Measurements from ENCODE around the gene DNAJC6. TPM values are rescaled to one million over a fixed set of nuclear protein-coding genes. Genes with fewer than 3 reads are reported as not detected.
A peak's percentile ranks its signal among the peaks of the same experiment; 100 is the strongest.

DNAJC6 gene
- total and polyA plus RNA-seq, 2 of the 13 experiments (the other 11 are each of a cell fraction or from before 2014, with no cell fraction given) = 1.0 to 1.6 TPM

DNA sequence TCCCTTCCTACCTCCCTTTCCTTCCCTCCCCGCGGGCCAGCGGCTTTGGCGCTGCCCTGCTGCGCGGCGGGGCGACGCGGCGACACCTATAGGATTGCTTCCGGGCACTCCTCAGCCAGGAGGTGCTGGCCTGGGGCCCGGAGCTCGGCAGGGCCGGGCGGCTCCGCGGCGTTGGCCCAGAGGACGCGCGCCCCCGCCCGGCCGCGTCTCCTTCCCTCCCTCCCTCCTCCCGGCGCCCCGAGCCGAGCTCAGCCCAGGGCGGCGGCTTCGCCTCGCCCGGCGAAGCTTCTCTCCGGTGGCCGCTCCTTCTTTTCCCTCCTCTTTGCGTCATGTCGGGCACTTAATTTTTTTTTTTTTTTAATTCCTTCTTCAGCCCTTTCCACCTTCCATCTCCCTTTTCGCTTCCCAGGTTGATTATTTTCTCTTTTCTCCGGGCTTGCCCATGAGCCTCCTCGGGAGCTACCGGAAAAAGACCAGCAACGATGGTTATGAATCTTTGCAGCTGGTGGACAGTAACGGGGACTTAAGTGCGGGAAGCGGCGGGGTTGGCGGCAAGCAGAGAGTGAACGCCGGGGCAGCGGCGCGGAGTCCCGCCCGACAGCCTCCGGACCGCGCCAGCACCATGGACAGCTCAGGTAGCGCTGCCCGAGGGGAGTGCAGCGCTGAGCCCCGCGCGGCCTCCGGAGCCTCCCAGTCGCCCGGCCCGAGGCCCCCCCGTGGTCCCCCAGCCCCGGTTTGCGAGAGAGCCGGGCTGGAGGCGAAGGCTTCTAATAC is at the start of gene DNAJC6 (continued):
- TF ChIP-seq, protein P1, sequence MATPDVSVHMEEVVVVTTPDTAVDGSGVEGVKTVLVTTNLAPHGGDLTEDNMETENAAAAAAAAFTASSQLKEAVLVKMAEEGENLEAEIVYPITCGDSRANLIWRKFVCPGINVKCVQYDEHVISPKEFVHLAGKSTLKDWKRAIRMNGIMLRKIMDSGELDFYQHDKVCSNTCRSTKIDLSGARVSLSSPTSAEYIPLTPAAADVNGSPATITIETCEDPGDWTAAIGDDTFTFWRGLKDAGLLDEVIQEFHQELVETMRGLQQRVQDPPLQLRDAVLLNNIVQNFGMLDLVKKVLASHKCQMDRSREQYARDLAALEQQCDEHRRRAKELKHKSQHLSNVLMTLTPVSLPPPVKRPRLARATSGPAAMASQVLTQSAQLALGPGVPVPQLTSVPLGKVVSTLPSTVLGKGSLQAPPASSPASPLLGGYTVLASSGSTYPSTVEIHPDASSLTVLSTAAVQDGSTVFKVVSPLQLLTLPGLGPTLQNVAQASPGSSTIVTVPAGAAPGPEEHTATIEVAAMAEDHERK (CRISPR knock-in tag; IDR thresholded peaks at IDR 0.05; ENCODE audit: low read depth) = no peak
- peak; percentile 85; the same call in 1 of the 2 replicates for TF ChIP-seq ZNF124 (CRISPR knock-in tag; IDR thresholded peaks at IDR 0.05)
- no peak for TF ChIP-seq POLR2G (IDR thresholded peaks at IDR 0.05; ENCODE audit: low read depth, low read length)
- no peak for TF ChIP-seq PTBP1 (IDR thresholded peaks at IDR 0.05; ENCODE audit: low read depth, low read length, poor library complexity, severe bottlenecking)
- TF ChIP-seq, protein P2, sequence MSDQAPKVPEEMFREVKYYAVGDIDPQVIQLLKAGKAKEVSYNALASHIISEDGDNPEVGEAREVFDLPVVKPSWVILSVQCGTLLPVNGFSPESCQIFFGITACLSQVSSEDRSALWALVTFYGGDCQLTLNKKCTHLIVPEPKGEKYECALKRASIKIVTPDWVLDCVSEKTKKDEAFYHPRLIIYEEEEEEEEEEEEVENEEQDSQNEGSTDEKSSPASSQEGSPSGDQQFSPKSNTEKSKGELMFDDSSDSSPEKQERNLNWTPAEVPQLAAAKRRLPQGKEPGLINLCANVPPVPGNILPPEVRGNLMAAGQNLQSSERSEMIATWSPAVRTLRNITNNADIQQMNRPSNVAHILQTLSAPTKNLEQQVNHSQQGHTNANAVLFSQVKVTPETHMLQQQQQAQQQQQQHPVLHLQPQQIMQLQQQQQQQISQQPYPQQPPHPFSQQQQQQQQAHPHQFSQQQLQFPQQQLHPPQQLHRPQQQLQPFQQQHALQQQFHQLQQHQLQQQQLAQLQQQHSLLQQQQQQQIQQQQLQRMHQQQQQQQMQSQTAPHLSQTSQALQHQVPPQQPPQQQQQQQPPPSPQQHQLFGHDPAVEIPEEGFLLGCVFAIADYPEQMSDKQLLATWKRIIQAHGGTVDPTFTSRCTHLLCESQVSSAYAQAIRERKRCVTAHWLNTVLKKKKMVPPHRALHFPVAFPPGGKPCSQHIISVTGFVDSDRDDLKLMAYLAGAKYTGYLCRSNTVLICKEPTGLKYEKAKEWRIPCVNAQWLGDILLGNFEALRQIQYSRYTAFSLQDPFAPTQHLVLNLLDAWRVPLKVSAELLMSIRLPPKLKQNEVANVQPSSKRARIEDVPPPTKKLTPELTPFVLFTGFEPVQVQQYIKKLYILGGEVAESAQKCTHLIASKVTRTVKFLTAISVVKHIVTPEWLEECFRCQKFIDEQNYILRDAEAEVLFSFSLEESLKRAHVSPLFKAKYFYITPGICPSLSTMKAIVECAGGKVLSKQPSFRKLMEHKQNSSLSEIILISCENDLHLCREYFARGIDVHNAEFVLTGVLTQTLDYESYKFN (CRISPR knock-in tag; conservative IDR thresholded peaks at IDR 0.05) = peak; percentile 28; the same call in 1 of the 2 replicates
- TF ChIP-seq HOXA5 (CRISPR knock-in tag; IDR thresholded peaks at IDR 0.05) = peak; percentile 97
- TF ChIP-seq, protein P3, sequence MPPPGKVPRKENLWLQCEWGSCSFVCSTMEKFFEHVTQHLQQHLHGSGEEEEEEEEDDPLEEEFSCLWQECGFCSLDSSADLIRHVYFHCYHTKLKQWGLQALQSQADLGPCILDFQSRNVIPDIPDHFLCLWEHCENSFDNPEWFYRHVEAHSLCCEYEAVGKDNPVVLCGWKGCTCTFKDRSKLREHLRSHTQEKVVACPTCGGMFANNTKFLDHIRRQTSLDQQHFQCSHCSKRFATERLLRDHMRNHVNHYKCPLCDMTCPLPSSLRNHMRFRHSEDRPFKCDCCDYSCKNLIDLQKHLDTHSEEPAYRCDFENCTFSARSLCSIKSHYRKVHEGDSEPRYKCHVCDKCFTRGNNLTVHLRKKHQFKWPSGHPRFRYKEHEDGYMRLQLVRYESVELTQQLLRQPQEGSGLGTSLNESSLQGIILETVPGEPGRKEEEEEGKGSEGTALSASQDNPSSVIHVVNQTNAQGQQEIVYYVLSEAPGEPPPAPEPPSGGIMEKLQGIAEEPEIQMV (CRISPR knock-in tag; IDR thresholded peaks at IDR 0.05; ENCODE audit: low read depth) = 0 out of 2 replicates have a peak, but pooled peaks have one; percentile 68
- no peak for TF ChIP-seq KAT2B (IDR thresholded peaks at IDR 0.05; ENCODE audit: borderline replicate concordance, low read depth, low read length)
- no peak for TF ChIP-seq AKAP8 (CRISPR knock-in tag; IDR thresholded peaks at IDR 0.05)
- no peak for TF ChIP-seq NPAS2 (CRISPR knock-in tag; IDR thresholded peaks at IDR 0.05; ENCODE audit: borderline replicate concordance)
- TF ChIP-seq, protein P4, sequence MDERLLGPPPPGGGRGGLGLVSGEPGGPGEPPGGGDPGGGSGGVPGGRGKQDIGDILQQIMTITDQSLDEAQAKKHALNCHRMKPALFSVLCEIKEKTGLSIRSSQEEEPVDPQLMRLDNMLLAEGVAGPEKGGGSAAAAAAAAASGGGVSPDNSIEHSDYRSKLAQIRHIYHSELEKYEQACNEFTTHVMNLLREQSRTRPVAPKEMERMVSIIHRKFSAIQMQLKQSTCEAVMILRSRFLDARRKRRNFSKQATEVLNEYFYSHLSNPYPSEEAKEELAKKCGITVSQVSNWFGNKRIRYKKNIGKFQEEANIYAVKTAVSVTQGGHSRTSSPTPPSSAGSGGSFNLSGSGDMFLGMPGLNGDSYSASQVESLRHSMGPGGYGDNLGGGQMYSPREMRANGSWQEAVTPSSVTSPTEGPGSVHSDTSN (CRISPR knock-in tag; IDR thresholded peaks at IDR 0.05) = no peak
- no peak for TF ChIP-seq HNRNPH1 (optimal IDR thresholded peaks at IDR 0.05; ENCODE audit: low read depth, low read length)
- TF ChIP-seq, protein P5, sequence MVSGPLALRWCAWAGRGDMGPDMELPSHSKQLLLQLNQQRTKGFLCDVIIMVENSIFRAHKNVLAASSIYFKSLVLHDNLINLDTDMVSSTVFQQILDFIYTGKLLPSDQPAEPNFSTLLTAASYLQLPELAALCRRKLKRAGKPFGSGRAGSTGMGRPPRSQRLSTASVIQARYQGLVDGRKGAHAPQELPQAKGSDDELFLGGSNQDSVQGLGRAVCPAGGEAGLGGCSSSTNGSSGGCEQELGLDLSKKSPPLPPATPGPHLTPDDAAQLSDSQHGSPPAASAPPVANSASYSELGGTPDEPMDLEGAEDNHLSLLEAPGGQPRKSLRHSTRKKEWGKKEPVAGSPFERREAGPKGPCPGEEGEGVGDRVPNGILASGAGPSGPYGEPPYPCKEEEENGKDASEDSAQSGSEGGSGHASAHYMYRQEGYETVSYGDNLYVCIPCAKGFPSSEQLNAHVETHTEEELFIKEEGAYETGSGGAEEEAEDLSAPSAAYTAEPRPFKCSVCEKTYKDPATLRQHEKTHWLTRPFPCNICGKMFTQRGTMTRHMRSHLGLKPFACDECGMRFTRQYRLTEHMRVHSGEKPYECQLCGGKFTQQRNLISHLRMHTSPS (CRISPR knock-in tag; IDR thresholded peaks at IDR 0.05; ENCODE audit: low read depth) = no peak; the same call in 1 of the 2 replicates
- TF ChIP-seq, protein P6, sequence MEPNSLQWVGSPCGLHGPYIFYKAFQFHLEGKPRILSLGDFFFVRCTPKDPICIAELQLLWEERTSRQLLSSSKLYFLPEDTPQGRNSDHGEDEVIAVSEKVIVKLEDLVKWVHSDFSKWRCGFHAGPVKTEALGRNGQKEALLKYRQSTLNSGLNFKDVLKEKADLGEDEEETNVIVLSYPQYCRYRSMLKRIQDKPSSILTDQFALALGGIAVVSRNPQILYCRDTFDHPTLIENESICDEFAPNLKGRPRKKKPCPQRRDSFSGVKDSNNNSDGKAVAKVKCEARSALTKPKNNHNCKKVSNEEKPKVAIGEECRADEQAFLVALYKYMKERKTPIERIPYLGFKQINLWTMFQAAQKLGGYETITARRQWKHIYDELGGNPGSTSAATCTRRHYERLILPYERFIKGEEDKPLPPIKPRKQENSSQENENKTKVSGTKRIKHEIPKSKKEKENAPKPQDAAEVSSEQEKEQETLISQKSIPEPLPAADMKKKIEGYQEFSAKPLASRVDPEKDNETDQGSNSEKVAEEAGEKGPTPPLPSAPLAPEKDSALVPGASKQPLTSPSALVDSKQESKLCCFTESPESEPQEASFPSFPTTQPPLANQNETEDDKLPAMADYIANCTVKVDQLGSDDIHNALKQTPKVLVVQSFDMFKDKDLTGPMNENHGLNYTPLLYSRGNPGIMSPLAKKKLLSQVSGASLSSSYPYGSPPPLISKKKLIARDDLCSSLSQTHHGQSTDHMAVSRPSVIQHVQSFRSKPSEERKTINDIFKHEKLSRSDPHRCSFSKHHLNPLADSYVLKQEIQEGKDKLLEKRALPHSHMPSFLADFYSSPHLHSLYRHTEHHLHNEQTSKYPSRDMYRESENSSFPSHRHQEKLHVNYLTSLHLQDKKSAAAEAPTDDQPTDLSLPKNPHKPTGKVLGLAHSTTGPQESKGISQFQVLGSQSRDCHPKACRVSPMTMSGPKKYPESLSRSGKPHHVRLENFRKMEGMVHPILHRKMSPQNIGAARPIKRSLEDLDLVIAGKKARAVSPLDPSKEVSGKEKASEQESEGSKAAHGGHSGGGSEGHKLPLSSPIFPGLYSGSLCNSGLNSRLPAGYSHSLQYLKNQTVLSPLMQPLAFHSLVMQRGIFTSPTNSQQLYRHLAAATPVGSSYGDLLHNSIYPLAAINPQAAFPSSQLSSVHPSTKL (CRISPR knock-in tag; IDR thresholded peaks at IDR 0.05) = peak; percentile 63
